ENCODE measurements around the gene EML5. TPM values are rescaled to one million over a fixed set of nuclear protein-coding genes. Genes with fewer than 3 reads are reported as not detected.

The EML5 gene
- total and polyA plus RNA-seq, 2 donors (not counting 3 experiments of a cell fraction or from before 2014, with no cell fraction given) = not detected

DNA sequence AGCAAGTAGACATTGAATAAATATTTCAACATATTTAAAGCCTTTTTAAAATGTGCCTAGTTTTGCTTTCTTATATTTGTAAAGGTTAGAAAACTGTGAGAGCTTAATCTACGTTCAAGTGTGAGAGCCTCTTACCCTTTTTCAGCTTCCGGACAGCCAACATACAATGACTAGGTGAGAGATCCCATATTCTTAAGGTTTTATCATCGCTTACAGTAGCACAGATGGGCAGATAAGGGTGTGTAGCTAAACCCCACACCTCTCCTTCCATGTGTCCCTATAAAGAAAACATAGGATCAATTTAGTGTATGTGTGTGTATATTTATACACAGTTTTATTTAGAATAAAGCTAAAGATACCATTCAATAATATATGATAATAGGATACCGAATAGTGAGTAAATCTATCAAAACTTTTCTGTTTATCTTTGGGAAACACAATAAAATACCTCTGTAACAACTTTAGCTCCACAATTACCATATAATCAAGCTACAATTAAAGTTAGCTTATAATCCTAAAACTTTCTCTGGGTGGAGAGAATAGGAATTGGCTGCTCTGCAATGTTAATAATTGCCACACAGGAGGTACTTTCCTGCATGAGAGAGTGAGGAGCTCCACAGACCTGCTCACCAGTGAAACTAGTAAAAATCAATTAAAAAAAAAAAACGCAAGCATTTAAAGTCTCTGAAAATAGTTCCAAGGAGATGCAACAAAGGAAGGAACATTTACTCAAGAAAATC is 110.8 kb downstream of the EML5 start:
- Histone ChIP-seq H3K4me1 (ENCODE audit: control insufficient read depth, extremely low read depth, insufficient read depth, low read length) (no peaks in the 10 kb centered on the region), H3K9me1 (replicated peaks; ENCODE audit: control insufficient read depth, extremely low read depth, insufficient read depth, low read length) (no peaks in the 10 kb centered on the region), H3K9ac (replicated peaks; ENCODE audit: extremely low read depth, insufficient read depth, low read length) (no peak overlapping the region), H3K27ac (ENCODE audit: insufficient read depth, low read depth, low read length) (no peak overlapping the region), H4K20me1 (replicated peaks; ENCODE audit: control insufficient read depth, extremely low read depth, insufficient read depth, low read length) (no peaks in the 10 kb centered on the region), H3K4me3 (replicated peaks in 1 of 3; ENCODE audit: insufficient read depth in 1 of 3, low read depth in 1 of 3, low read length in 3 of 3) (no peak overlapping the region), H3K9me3 (replicated peaks; ENCODE audit: control insufficient read depth, insufficient read depth, low read length) (no peaks in the 10 kb centered on the region), H2AFZ (ENCODE audit: low read depth, low read length) (no peak overlapping the region), H3K36me3 (ENCODE audit: control insufficient read depth in 2 of 2, extremely low read depth in 1 of 2, insufficient read depth in 2 of 2, low read length in 2 of 2) (no peaks in the 10 kb centered on the region), H3K79me2 (ENCODE audit: control insufficient read depth, insufficient read depth, low read length) (no peaks in the 10 kb centered on the region), H3K27me3 (ENCODE audit: control insufficient read depth in 2 of 2, insufficient read depth in 2 of 2, low read length in 2 of 2) (no peaks in the 10 kb centered on the region), H3K4me2 (ENCODE audit: insufficient read depth, low read length) (no peak overlapping the region)
- DNase-seq (ENCODE audit: low read depth, low spot score) (no peak), FAIRE-seq (no peak)
- dilution Hi-C loops (cut with MboI; ENCODE audit: extremely low pct_ligation_motif_present, low sequenced_read_pairs) (no loop called here), intact Hi-C loops (cut with micrococcal nuclease) (no loop called here)
- POLR2A ChIA-PET = no interaction called here
- CTCF ChIA-PET = interaction anchor here (0.7 to 6.6 kb wide), 2 partner anchors 14 to 68 kb away, joined by 3 to 64 read pairs; no protein-coding TSS in a partner anchor
- TF ChIP-seq, protein P1, sequence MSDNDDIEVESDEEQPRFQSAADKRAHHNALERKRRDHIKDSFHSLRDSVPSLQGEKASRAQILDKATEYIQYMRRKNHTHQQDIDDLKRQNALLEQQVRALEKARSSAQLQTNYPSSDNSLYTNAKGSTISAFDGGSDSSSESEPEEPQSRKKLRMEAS (IDR thresholded peaks at IDR 0.05; ENCODE audit: insufficient read depth, insufficient read length) = no peak
- TF ChIP-seq JUN (IDR thresholded peaks at IDR 0.05; ENCODE audit: borderline replicate concordance, insufficient read depth, insufficient read length, low read depth) (no peak), FOS (IDR thresholded peaks at IDR 0.05; ENCODE audit: borderline replicate concordance, insufficient read depth, low read length) (no peak), POLR2AphosphoS5 (IDR thresholded peaks at IDR 0.05; ENCODE audit: insufficient read depth, low read depth, low read length) (no peak), POLR2A (IDR thresholded peaks at IDR 0.05; ENCODE audit: low read depth, low read length) (no peak), GATA2 (IDR thresholded peaks at IDR 0.05; ENCODE audit: insufficient read depth, insufficient read length, low read depth, low read length) (no peak), EZH2 (IDR thresholded peaks at IDR 0.05; ENCODE audit: borderline replicate concordance, low read depth, low read length, severe bottlenecking) (no peak), MYC (IDR thresholded peaks at IDR 0.05; ENCODE audit: low read depth, low read length) (no peak)
- TF ChIP-seq, protein P2, sequence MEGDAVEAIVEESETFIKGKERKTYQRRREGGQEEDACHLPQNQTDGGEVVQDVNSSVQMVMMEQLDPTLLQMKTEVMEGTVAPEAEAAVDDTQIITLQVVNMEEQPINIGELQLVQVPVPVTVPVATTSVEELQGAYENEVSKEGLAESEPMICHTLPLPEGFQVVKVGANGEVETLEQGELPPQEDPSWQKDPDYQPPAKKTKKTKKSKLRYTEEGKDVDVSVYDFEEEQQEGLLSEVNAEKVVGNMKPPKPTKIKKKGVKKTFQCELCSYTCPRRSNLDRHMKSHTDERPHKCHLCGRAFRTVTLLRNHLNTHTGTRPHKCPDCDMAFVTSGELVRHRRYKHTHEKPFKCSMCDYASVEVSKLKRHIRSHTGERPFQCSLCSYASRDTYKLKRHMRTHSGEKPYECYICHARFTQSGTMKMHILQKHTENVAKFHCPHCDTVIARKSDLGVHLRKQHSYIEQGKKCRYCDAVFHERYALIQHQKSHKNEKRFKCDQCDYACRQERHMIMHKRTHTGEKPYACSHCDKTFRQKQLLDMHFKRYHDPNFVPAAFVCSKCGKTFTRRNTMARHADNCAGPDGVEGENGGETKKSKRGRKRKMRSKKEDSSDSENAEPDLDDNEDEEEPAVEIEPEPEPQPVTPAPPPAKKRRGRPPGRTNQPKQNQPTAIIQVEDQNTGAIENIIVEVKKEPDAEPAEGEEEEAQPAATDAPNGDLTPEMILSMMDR (IDR thresholded peaks at IDR 0.05; ENCODE audit: extremely low read depth in 1 of 2, insufficient read depth in 1 of 2, low read depth in 1 of 2, low read length in 2 of 2) = no peak
- BruUV-seq (replicated peaks) = no TSS peak

Data from endothelial cell of umbilical vein (primary cell).